GM13977 (cell line): ENCODE data around the gene CFAP58.

ENCODE experiments used
- DNase-seq: peaks from one replicate; pipeline ENCODE4 v3.0.0; 2012; ENCODE audit warnings: low spot score
- CTCF ChIP-seq: IDR thresholded peaks from 2 replicates; pipeline ENCODE4 v1.5.1; 2012; ENCODE audit warnings: mild to moderate bottlenecking, control low read depth; ENCODE audit not compliant: insufficient read depth; ENCODE audit errors: extremely low read depth, missing control alignments
- in situ Hi-C: fragments of 300-500 bp; cut with MboI; formaldehyde crosslinking; loops from one replicate; pipeline ENCODE4 v1.12.0; 2022; ENCODE audit warnings: low sequenced_read_pairs, low pct_unique_long_range_greater_than_20kb, mixed read lengths, inconsistent platforms; ENCODE audit not compliant: unreplicated experiment

CFAP58 gene

GRCh38 chr10:104368381-104368780 is 14.7 kb downstream of the CFAP58 start:
- TF ChIP-seq CTCF: no peak
- no peak for DNase-seq
- in situ Hi-C loops: no loop called here

GRCh38 chr10:104371753-104372152 is 18.1 kb downstream of the CFAP58 start:
- no peak for TF ChIP-seq CTCF
- in situ Hi-C loops: no loop called here
- DNase-seq: no peak

- DNase-seq: no peak
- in situ Hi-C loops: no loop called here
- no peak for TF ChIP-seq CTCF
Measured at GRCh38 chr10:104374591-104374990, 21.0 kb downstream of the CFAP58 start.

GRCh38 chr10:104376784-104377300 is 23.2 kb downstream of the CFAP58 start:
- in situ Hi-C loops: no loop called here
- TF ChIP-seq CTCF: no peak
- no peak for DNase-seq

GRCh38 chr10:104380336-104380735 is 26.7 kb downstream of the CFAP58 start:
- in situ Hi-C loops: no loop called here
- DNase-seq: no peak
- no peak for TF ChIP-seq CTCF

- in situ Hi-C loops: no loop called here
- no peak for TF ChIP-seq CTCF
- no peak for DNase-seq
Measured at GRCh38 chr10:104387130-104387888, 33.7 kb downstream of the CFAP58 start.
